GM12892 (cell line): ENCODE data around the gene KCNIP4.
"Not testable (repeated sequence)": the region's sequence is repeated elsewhere in the genome, so short reads cannot be mapped to it uniquely, and the experiment has no call there.

Experiments
- POLR2A ChIP-seq: IDR thresholded peaks from 2 replicates; pipeline ENCODE4 v1.6.1; 2011; ENCODE audit warnings: low read depth, low read length, control low read depth
- POLR2AphosphoS5 ChIP-seq: IDR thresholded peaks from 2 replicates; pipeline ENCODE4 v1.6.1; 2011; ENCODE audit warnings: low read depth, low read length, control low read depth
- TAF1 ChIP-seq: IDR thresholded peaks from 2 replicates; pipeline ENCODE4 v1.6.1; 2011; ENCODE audit warnings: low read depth, mild to moderate bottlenecking, control low read depth, low read length, borderline replicate concordance

DNA sequence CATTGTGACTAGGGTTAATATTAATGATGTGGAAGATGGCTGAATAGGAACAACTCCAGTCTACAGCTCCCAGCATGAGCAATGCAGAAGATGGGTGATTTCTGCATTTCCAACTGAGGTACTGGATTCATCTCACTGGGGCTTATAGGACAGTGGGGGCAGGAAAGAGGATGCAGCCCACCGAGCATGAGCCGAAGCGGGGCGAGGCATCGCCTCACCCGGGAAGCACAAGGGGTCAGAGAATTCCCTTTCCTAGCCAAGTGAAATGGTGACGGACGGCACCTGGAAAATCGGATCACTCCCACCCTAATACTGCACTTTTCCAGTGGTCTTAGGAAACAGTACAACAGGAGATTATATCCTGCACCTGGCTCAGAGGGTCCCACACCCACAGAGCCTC lies 48.0 kb upstream of the KCNIP4 start:
- TF ChIP-seq TAF1, POLR2A, POLR2AphosphoS5: not testable (repeated sequence)
